ENCODE data around the gene PMAIP1. TPM values are rescaled to one million over a fixed set of nuclear protein-coding genes. Genes with fewer than 3 reads are reported as not detected.

PMAIP1 gene
- 23.9 and 45.5 TPM in 2 replicates for total RNA-seq

DNA sequence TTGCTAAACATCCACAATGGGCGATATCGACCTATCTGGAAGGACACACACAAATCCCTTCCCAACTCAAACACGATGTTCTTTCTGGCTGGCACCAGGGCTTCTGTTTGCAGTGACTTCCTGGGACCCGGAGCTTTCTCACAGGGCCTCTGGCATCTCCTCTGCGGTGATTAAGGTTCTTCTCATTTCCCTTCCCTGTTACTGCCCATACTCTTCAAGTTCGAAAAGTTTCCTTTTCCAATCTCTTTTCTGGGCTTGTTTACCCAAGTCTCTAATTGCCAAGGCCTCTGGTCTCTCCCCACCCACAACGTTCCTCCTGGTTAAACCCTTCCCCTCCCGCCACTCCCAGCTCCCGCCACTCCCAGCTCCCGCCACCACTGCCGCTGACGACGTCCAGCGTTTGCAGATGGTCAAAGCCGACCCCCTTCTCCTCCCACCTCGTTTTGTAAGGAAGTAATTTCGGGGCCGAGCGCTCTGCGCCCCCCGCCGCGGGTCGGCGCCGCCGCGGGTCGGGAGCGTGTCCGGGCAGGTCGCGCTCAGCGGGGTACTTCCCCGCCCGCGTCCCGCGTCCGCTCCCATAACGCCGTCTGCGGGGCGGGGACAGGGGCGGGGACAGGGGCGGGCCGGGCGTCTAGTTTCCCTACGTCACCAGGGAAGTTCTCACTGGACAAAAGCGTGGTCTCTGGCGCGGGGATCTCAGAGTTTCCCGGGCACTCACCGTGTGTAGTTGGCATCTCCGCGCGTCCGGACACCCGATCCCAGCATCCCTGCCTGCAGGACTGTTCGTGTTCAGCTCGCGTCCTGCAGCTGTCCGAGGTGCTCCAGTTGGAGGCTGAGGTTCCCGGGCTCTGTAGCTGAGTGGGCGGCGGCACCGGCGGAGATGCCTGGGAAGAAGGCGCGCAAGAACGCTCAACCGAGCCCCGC is at the start of gene PMAIP1:
TSS of gene PMAIP1 (plus strand) at position 699 of the 924 bp plus-strand sequence. CDS start at position 881, 182 bp downstream.

Other genes starting within 250 kb of the PMAIP1 start
- gene CCBE1, start 202.6 kb upstream of the PMAIP1 start, total RNA-seq = 0.43 and 1.9 TPM in 2 replicates